Activated naive CD4-positive, alpha-beta T cell treated with anti-CD3 and anti-CD28 coated beads, Interleukin-2, amount 50 U/mL, for 24 hours (primary cell): ENCODE measurements around the gene PTPRD.

ENCODE experiments used
- H3K27ac Mint-ChIP-seq: one replicate; pipeline ENCODE4 v1.8.0; 2021; ENCODE audit warnings: mild to moderate bottlenecking, mixed read lengths
- H3K27me3 Mint-ChIP-seq: one replicate; pipeline ENCODE4 v1.8.0; 2021; ENCODE audit warnings: mixed read lengths
- H3K36me3 Mint-ChIP-seq: one replicate; pipeline ENCODE4 v1.8.0; 2021; ENCODE audit warnings: mixed read lengths
- H3K4me1 Mint-ChIP-seq: one replicate; pipeline ENCODE4 v1.8.0; 2021; ENCODE audit warnings: mixed read lengths
- H3K4me3 Mint-ChIP-seq: one replicate; pipeline ENCODE4 v1.8.0; 2021; ENCODE audit warnings: mild to moderate bottlenecking, mixed read lengths
- H3K9me3 Mint-ChIP-seq: one replicate; pipeline ENCODE4 v1.8.0; 2021; ENCODE audit warnings: mixed read lengths

PTPRD gene

DNA sequence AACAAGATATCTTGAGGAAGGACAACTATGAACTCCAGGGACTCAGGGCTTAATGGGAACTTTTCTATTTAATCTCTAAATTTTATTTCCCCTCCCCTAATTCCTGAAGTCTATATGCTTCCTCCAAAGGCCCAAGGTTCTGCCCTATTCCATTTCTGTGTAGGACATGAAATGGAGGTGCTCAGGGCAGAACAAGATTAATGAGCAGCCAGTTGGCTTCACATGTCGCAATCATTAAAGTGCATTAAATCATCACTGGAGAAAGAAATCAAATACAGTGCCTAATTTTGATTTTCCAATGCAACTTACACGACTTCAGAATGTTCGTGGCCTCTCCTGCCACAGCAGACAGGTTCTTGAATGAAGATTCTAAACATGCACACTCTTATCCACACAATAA, 862.1 kb downstream of the PTPRD start:
- H3K4me1 Mint-ChIP-seq = no peaks in the 10 kb centered on the region
- peaks cover 10% of the 10 kb centered on the region for H3K9me3 Mint-ChIP-seq
- H3K4me3 Mint-ChIP-seq = no peak overlapping the region
- no peaks in the 10 kb centered on the region for H3K36me3 Mint-ChIP-seq
- H3K27me3 Mint-ChIP-seq = no peaks in the 10 kb centered on the region
- no peak overlapping the region for H3K27ac Mint-ChIP-seq

DNA sequence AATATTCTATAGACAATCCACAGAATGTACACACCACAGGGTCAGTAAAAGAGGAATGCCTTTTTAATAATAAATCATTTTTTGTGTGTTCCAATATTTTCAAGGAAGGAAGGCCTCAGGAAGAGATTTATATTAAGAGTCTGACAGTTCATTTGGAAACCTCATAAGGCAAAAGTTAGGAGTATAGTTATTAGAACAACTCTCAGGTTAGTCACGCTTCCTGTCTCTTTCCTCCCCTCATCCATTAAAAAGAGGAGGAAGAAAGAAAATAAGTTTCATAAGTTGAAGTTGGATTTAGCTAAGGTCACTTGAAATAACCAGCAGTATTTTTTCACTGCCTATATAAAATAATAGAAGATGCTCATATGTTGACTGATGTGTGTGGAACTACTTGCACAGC, 863.2 kb downstream of the PTPRD start:
- Mint-ChIP-seq H3K36me3 (no peaks in the 10 kb centered on the region), H3K27me3 (no peaks in the 10 kb centered on the region), H3K4me3 (no peak overlapping the region), H3K27ac (no peak overlapping the region), H3K9me3 (peaks cover 10% of the 10 kb centered on the region), H3K4me1 (no peaks in the 10 kb centered on the region)

DNA sequence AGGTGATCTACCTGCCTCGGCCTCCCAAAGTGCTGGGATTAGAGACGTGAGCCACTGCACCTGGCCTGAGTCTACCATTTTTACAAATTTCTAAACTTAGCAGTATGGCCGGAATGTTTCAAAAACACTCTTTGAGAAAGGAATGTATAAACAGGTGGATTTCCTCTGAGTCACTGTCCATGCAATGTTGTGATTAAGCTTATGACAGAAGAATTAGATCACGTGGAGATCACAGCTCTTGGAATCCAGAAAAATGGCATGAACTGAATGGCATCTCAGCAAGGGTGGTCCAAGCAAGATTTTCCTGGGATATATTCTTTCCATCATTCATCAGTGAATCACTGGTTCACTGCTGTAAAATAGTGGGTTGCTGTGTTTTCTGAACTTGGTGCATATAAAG, 865.0 kb downstream of the PTPRD start:
- Mint-ChIP-seq H3K4me3 (no peak overlapping the region), H3K27me3 (no peaks in the 10 kb centered on the region), H3K9me3 (peaks cover 10% of the 10 kb centered on the region), H3K36me3 (no peaks in the 10 kb centered on the region), H3K27ac (no peak overlapping the region), H3K4me1 (no peaks in the 10 kb centered on the region)

DNA sequence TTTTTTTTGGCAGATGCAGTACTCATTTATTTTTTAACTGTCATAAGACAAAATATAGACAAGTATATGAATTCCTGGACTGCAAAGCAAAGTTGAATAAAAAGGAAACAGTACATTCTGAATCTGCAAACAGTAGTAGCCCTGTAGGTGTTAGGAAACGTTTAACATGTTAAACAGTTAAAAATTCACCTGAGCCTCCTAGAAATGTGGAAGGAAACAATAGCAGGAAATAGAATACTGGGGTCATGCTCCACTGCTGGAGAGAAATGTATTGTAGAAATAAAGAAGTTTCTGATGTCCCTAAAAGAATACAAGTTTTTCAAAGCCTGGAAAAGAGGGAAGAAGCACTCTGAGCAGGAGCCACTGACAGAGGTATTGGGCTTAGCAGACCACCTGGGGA, 866.0 kb downstream of the PTPRD start:
- Mint-ChIP-seq H3K27me3 (no peaks in the 10 kb centered on the region), H3K9me3 (peaks cover 6% of the 10 kb centered on the region), H3K4me3 (no peak overlapping the region), H3K27ac (no peak overlapping the region), H3K4me1 (no peaks in the 10 kb centered on the region), H3K36me3 (no peaks in the 10 kb centered on the region)

DNA sequence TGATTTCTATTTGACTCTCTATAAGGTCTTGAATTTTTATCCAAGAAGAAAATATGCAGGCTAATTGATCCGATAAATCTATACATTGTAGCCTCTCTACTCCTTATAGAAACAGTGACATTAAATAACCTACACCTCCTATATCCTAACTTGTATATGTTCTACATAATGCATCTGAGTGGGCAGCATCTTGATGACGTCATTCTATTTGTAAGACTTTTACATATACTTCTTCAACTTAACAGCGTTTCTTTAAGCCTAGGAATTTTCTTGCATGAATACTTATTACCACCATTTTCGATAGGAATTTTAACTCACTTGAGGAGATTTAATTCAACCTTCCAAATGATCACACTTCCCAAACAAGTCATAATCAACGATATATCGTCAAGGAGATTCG, 869.0 kb downstream of the PTPRD start:
- H3K4me3 Mint-ChIP-seq = no peak overlapping the region

DNA sequence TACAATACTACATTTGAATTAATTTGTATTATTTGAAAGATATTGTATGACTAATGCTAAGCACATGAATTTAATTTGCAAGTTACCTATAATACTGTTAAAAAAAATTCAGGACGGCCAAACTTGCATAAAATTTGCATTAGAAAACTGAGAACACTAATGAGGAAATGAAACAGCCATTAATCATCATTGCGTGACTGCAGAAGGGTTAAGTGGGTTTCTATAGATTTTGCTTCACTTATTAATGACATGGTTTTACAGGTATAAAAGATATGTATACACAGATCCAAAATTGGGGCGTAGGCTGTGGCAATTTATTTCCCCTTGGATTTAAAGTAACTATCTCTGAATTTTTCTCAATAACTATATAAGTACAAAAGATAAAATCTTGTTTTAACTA, 882.6 kb downstream of the PTPRD start:
- no peak overlapping the region for H3K4me3 Mint-ChIP-seq
- H3K9me3 Mint-ChIP-seq = no peaks in the 10 kb centered on the region
- H3K27me3 Mint-ChIP-seq = no peaks in the 10 kb centered on the region
- H3K4me1 Mint-ChIP-seq = no peaks in the 10 kb centered on the region
- H3K36me3 Mint-ChIP-seq = no peaks in the 10 kb centered on the region
- no peak overlapping the region for H3K27ac Mint-ChIP-seq

More for the DNA sequence above, 869.0 kb downstream of the PTPRD start:
- no peak overlapping the region for H3K27ac Mint-ChIP-seq
- no peaks in the 10 kb centered on the region for H3K4me1 Mint-ChIP-seq
- no peaks in the 10 kb centered on the region for H3K27me3 Mint-ChIP-seq
- peaks cover 12% of the 10 kb centered on the region for H3K9me3 Mint-ChIP-seq
- H3K36me3 Mint-ChIP-seq = no peaks in the 10 kb centered on the region

DNA sequence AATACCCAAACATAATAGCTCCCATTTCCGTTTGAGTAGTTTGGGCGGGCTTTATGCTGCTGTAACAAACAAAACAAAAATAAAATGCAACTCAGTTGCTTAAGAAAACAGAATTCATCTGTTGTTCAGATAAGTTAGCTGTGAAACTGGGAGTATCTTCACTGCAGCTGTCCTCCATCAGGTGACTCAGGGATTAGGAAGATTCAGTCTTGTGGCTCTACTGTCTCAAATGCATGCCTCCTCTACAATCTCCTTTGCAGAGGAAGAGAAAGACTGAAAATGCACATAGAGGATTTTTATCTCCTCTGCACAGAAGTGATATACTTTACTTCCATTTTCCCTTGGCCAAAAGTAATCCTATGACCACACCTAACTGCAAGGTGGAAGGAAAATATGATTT, 883.7 kb downstream of the PTPRD start:
- Mint-ChIP-seq H3K4me1 (no peaks in the 10 kb centered on the region), H3K4me3 (no peak overlapping the region), H3K27me3 (no peaks in the 10 kb centered on the region), H3K27ac (no peak overlapping the region), H3K9me3 (no peaks in the 10 kb centered on the region), H3K36me3 (no peaks in the 10 kb centered on the region)

DNA sequence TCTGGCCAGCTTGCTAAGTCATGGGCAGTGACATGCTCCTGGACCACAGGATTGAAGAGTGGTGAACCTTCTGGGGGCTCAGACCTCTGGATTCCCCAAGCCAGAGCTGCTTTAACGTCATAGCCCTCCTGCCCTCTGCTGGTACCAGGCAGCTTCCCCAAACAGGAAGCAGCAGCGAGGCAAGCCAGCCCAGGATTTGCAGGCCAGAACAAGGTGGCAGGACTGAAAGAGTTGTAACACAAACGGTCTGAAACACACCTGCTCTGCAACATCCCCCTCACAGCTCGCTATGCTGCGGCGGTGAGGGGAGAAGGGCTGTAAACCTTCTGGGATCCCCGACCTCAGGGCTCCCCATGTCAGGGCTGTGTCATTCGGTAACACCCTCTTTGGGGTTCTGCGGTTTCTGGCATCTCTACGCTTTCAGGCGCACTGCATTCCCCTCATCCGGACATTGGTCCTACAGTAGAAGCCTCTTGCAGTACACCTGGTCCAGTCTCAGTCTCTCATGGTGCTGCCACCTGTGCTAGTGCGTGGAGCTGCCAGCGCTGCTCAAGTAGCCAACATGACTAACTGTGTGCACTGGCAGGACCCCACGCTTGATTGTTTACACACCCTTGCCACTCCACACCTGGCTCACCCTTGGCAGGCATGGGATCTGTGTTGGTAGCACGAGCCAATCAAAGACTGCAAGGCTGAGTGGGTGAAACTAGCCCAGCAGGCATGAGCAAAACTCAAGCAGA, 893.3 kb downstream of the PTPRD start:
- H3K36me3 Mint-ChIP-seq = no peaks in the 10 kb centered on the region
- no peak overlapping the region for H3K4me3 Mint-ChIP-seq
- no peaks in the 10 kb centered on the region for H3K9me3 Mint-ChIP-seq
- H3K4me1 Mint-ChIP-seq = no peaks in the 10 kb centered on the region
- no peak overlapping the region for H3K27ac Mint-ChIP-seq
- H3K27me3 Mint-ChIP-seq = no peaks in the 10 kb centered on the region

DNA sequence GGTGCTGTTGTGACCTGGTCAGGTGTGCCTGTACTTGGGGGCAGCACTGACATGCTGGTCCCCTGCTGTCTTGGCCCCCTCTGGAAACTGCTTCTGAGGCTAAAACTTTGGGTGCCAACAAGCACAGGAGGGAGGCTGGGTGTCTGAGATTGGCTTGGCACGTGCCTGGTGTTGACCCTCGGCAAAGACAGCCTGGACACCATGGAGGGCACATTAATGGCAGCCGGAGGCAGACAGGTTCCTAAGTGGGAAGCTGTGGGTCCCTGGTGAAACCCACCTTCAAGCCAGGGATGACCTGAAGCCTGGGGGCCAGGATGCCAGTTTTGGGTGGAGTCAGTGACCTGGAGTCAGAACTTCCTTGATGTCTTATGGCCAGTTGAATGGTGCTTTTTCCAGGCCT, 894.1 kb downstream of the PTPRD start:
- no peak overlapping the region for H3K27ac Mint-ChIP-seq
- no peaks in the 10 kb centered on the region for H3K9me3 Mint-ChIP-seq
- H3K4me3 Mint-ChIP-seq = no peak overlapping the region
- H3K36me3 Mint-ChIP-seq = no peaks in the 10 kb centered on the region
- H3K4me1 Mint-ChIP-seq = no peaks in the 10 kb centered on the region
- H3K27me3 Mint-ChIP-seq = no peaks in the 10 kb centered on the region

DNA sequence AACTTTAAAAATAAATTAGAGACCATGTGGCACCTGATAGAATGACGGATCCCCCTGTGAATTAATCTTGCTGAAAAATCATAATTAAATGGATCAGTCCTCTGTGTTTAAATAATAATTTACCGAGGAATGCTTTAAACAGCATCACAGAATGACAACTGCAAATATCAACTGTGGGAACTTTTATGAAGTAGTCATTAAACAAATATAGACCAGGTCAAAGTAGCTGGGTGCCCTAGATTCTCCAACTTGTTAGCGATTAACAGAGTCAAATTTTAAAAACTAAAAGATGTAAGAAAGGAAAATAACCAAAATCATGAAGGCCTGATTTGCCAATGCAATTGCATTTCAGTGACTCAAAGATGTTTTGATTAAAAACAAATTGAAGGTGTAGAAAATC, 933.4 kb downstream of the PTPRD start:
- H3K27me3 Mint-ChIP-seq = no peaks in the 10 kb centered on the region
- H3K27ac Mint-ChIP-seq = no peak overlapping the region
- H3K4me1 Mint-ChIP-seq = no peaks in the 10 kb centered on the region
- H3K36me3 Mint-ChIP-seq = no peaks in the 10 kb centered on the region
- H3K9me3 Mint-ChIP-seq = no peaks in the 10 kb centered on the region
- H3K4me3 Mint-ChIP-seq = no peak overlapping the region

DNA sequence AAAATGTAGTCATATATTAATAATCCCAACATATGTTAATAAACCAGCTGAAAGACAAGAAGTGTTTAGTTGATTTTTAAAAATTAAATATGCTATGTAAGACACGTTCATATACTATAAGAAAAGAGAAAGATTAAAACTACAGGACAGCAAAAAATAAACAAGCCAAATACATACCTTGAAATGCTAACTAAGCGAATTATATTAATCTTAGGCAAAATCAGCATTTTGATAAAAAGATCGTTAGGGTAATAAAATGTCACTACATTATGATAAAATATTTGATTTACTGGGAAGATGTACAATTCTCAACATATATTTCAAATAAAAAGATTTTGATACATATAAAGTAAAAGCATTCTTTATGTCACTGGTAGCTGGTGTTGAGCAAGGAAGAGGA, 938.3 kb downstream of the PTPRD start:
- H3K4me1 Mint-ChIP-seq = no peaks in the 10 kb centered on the region
- H3K36me3 Mint-ChIP-seq = no peaks in the 10 kb centered on the region
- H3K27me3 Mint-ChIP-seq = no peaks in the 10 kb centered on the region
- peaks cover 6% of the 10 kb centered on the region for H3K9me3 Mint-ChIP-seq
- no peak overlapping the region for H3K4me3 Mint-ChIP-seq
- H3K27ac Mint-ChIP-seq = no peak overlapping the region

DNA sequence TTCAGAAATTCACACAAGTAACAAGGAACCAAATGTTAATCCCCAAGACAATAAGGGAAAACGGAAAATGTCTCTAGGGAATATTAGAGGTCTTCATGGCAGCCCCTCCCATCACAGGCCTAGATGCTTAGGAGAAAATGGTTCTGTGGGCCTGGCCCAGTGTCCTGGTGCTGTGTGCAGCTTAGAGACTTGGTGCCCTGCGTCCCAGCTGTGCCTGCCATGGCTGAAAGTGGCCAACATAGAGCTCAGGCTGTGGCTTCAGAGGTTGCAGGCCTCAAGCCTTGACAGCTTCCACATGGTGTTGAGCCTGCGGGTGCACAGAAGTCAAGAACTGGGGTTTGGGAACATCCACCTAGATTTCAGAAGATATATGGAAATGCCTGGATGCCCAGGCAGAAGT, 942.3 kb downstream of the PTPRD start:
- Mint-ChIP-seq H3K27ac (no peak overlapping the region), H3K36me3 (no peaks in the 10 kb centered on the region), H3K4me3 (no peak overlapping the region), H3K27me3 (no peaks in the 10 kb centered on the region), H3K9me3 (peaks cover 6% of the 10 kb centered on the region), H3K4me1 (no peaks in the 10 kb centered on the region)

DNA sequence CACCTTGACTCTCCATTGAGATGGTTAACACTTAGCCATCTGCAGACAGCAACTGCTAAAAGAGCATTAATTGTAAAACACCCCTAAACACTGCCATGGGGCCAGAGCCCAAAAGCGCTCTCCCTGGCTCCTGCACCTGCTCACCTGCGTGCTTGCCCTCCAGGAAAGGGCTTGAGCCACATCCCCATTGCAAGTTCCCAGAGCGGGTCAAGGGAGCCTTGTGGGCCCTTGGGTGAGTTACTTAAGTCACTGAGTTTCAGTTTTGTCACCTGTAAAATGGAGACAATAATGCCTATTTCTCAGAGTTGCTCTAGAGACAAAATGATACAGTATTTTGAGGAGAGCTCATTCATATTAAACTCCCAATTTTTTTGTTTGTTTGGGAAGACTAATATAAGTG, 967.8 kb downstream of the PTPRD start:
- H3K27ac Mint-ChIP-seq = no peak overlapping the region
- H3K27me3 Mint-ChIP-seq = no peaks in the 10 kb centered on the region
- H3K4me1 Mint-ChIP-seq = no peaks in the 10 kb centered on the region
- H3K4me3 Mint-ChIP-seq = no peak overlapping the region
- no peaks in the 10 kb centered on the region for H3K9me3 Mint-ChIP-seq
- H3K36me3 Mint-ChIP-seq = no peaks in the 10 kb centered on the region

DNA sequence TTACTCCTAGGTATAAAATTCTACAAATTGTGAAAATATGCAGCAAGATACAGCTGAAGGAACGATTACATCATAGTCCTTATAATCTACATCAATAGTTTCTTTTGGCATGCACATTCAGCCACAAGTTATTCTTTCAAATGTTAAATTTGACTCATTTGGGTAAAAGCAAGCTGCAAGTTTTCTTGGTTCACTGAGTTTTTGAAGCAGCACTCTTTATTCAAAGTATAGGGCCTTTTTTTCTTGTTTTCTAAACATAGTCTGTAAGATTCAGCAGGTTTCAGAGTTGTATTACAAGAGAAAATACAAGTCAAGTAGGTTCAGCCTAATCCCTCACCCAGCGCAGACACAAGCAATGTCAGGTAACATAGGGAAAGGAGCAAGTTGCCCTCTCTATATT, 981.5 kb downstream of the PTPRD start:
- no peak overlapping the region for H3K27ac Mint-ChIP-seq
- no peaks in the 10 kb centered on the region for H3K27me3 Mint-ChIP-seq
- H3K4me1 Mint-ChIP-seq = no peaks in the 10 kb centered on the region
- no peak overlapping the region for H3K4me3 Mint-ChIP-seq
- no peaks in the 10 kb centered on the region for H3K9me3 Mint-ChIP-seq
- H3K36me3 Mint-ChIP-seq = no peaks in the 10 kb centered on the region

DNA sequence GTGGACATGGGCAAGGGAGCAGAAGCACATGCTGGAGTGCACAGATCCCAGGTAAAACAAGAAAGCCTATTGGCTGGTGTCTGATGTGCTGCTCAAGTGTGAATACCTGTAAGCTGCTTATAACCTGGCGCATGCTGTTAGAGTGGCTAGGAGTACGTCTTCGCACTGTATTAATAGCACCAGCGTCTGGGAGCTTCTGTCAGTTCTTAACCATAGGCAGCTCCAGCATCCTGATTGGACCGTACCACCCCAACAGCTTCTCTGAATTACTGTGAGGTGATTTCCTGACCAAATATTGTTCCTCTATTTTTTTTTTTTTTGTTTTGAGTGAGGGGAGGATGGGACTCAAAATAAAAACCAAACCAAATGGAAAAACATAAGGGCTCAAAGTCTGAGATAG, 987.6 kb downstream of the PTPRD start:
- Mint-ChIP-seq H3K4me1 (no peaks in the 10 kb centered on the region), H3K36me3 (no peaks in the 10 kb centered on the region), H3K27me3 (no peaks in the 10 kb centered on the region)

DNA sequence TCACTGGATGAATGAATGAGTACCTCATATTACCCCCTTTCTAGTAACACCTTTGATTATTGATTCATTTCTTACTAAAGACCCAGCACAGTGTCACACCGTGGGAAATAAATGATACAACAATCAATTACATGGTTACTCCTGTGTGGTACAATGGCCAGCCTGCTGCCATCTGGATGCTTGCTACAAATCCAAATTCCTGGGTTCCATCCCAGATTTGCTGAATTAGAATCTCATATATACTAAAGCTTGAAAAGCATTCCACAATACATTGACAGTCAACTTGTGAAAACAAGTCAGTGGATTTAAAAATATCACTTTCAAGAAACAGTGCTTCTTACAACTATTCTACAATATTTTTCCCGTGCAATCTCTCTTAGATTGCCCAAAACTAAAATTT, 989.3 kb downstream of the PTPRD start:
- H3K4me3 Mint-ChIP-seq = no peak overlapping the region
- no peaks in the 10 kb centered on the region for H3K36me3 Mint-ChIP-seq
- H3K4me1 Mint-ChIP-seq = no peaks in the 10 kb centered on the region
- H3K9me3 Mint-ChIP-seq = peaks cover 4% of the 10 kb centered on the region
- no peak overlapping the region for H3K27ac Mint-ChIP-seq
- H3K27me3 Mint-ChIP-seq = no peaks in the 10 kb centered on the region

More for the DNA sequence above, 987.6 kb downstream of the PTPRD start:
- Mint-ChIP-seq H3K9me3 (peaks cover 4% of the 10 kb centered on the region), H3K27ac (no peak overlapping the region), H3K4me3 (no peak overlapping the region)

DNA sequence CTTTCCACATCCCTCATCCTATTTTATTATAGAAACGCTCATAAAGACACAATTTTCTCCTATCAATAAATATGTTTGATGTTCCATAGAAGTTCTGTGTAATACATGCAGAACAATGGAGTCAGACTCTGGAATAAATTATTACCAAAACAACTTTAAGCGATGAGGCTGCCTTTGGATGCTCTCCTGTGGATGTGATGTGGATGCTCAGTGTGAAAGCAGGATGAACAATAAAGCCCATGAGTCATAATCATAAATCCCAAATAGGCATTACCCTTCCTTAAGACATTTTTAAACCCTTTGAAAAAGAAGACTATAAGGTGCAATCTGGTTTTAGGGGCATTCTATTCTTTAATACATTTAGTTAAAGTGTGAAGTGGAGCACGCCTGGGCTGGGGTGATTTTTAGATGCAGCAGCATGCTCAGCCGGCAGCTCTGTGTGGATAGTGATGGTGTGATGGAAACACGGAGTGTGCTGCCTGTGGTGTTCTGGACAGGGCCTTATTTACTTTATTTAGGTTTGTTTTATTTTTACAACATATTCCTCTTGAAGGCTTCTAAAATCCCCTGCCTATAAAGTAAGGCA, 991.4 kb downstream of the PTPRD start:
- H3K9me3 Mint-ChIP-seq = peaks cover 12% of the 10 kb centered on the region
- no peak overlapping the region for H3K4me3 Mint-ChIP-seq
- H3K4me1 Mint-ChIP-seq = no peaks in the 10 kb centered on the region
- H3K36me3 Mint-ChIP-seq = no peaks in the 10 kb centered on the region
- H3K27ac Mint-ChIP-seq = no peak overlapping the region
- no peaks in the 10 kb centered on the region for H3K27me3 Mint-ChIP-seq
